NCI-H345 (cell line): ENCODE results near the gene WDSUB1.

Experiments
- DNase-seq: peaks from one replicate; lab custom pipeline; 2025; lab: John Stamatoyannopoulos, UW

The WDSUB1 gene

GRCh38 chr2:159224061-159224813 lies 62.3 kb downstream of the WDSUB1 start:
- no peak for DNase-seq

DNA sequence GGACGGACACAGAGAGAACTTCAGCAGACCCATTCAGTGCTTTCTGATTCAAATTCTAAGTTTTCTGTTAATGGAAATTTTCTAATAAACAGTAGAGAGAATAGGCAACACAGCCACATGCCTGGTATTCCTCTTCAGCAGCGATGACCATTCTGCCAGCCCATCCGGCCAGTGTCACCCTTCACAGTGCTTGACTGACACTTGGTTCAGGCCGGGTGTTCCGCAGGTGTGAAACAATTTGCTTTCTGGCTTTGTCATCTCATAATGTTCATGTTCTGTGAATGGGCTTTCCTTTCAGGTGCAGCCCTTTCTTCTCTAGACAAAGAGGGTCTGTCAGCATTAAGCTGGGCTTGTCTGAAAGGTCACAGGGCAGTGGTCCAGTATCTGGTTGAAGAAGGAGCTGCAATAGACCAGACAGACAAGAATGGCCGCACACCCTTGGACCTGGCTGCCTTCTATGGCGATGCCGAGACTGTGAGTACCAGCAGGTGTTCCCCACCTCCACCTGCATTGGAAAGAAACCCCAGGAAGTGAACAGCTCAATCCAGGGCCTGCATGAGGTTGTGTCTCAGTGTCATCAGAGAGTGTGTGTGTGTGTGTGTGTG lies 67.0 kb downstream of the WDSUB1 start:
- DNase-seq, result no peak

- DNase-seq, result no peak
Observed at GRCh38 chr2:159218389-159218788, 68.1 kb downstream of the WDSUB1 start.

DNA sequence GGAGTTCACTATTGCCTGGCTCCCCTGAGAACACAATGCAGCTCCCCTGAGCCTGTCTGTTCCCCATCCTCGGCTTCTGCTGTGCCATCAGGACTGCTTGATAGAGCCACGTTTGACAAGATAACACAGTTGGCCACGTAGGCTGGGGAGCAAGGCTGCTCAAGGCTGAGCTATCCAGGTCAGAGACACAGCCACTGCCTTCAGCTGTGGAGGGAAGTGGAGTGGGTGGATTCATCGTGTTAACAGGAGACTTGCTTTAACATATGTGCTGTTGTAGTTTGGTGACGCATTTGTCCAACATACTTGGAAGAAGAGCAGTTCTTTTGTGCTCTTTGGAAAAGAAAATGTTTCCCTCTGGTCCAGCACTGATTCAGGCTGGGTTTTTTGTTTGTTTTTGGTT lies 68.8 kb downstream of the WDSUB1 start:
- no peak for DNase-seq

GRCh38 chr2:159215116-159215515 lies 71.4 kb downstream of the WDSUB1 start:
- DNase-seq, result no peak

DNA sequence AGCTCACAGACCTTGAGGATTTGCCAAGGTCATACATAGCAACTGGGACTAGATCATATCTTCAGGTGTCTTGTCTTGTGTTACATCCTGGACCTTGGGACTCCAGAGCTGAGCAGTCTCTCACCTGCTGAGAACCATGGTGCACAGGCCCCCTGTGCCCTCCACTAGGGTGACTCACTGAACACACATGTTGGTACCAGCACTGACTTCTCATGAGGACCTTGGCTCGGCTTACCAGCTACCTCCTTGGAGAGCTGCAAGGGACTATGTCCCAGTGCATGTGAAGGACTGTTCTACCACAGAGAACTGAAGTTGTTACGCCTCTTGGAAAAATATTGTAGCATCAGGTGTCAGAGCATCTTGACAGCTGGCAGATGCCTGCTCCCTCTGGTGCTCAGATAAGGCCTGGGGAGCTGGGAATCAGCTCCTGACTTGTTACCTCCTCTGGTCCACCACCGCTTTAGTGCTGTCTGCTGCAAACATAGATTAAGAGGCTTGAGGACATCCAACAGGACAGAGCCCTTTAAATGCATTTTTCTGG lies 72.1 kb downstream of the WDSUB1 start:
- DNase-seq, result no peak

GRCh38 chr2:159213296-159213695 lies 73.2 kb downstream of the WDSUB1 start:
- no peak for DNase-seq

DNA sequence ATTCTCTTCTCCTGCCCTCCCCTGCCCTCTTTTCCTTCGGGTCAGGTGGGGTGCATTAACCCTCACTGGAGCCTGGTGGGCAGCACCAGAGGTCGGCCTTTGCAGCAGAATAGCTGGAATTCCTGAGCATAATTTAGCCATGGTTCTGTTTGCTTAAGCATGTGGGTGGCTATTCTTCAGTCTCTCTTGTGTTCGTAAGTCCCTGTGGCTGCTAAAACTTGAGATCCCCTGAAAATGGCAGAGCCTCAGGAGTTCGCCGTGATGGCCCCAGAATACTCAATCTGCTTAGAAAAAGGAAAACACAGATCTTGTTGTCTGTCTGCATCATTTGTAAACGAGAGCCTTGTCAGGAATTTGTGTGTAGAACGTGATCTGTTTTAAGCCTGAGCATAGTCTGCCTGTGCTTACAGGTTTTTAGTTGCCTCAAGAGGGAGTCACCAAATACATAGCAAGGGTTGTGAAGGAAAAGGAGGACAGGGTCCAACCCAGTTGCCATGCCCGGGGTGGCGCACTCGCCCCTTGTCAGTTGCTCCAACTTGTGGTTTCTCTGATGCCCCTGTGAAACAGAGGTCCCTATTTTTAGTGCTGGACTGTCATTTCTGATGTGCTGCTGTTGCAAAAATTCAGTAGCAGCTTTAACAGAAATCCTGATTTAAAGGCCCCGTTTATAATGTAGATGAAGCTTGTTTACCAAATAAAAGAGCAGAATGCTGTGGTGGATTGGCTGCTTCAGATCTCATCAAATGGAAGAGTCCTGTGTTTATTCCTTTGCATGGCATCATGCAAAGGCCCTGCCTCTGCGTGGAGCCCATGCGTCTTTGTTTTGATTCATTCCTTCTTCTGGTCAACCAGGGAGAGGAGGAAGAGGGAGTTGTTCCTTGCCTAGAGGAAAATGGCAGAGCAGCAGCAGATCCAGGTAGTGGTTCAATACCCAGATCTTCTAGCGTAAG lies 74.8 kb downstream of the WDSUB1 start:
- DNase-seq, result no peak

DNA sequence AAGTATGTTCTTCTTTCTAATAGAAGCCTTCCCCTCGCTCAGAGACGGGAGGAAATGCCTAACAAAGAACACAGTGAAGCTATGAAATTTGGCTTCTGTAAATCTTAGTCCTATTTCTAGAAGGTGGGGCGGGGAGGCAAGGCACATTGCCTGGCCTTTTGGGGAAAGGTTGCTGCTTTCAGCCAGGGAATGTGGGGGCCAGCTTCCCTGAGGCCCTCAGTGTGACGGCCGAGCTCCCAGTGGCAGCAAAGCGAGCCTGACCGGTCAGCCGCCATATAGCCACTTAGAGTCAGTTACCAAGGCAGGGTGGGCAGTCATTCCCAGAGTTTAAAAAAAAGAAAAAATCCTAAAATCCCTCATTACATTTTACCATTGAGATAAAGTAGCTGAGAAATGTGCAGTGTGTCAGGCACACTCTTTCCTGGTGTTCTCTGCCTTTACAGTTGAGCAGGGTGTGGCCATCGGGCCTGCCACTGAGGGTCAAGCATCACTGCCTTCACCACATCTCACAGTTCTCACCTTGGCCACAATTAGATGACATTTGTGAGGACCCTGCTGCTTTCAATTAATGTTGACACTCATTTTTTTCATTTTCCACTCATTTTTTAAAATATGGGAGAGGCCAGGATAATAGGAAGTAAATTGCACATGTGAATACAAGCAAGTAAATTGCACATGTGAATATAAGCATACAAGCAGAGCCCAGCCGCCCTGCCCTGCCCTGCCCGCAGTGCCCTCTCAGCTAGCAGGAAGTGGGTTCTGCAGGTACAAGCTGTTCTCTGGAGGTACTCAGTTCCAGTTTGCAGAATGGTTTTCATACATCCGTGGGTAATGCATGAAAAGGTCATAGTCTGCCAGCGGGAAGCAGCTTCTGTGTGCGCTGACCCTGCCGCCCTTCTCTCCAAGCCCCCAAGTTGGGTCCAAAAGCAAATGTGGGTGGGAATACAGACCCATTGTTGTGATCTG lies 76.9 kb downstream of the WDSUB1 start:
- DNase-seq, result no peak

DNA sequence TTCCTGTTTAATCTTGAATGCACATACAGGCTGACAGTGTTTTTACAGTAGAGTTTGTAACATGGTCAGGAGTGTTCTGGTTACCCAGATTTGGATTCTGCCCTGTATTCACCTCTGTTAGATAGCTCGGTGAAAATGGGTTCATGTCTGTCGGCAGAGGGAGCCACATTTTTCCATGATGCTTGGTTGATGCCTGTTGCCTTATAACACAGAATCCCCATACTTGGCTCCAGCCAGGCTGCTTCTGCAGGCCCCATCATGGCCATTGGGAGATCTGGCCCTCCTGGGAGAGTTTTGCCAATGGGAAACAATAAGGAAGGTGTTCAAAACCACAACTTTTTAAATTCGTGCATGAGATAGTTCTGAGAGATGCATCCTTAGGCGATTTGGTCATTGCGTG lies 78.1 kb downstream of the WDSUB1 start:
- no peak for DNase-seq

- no peak for DNase-seq
Observed at GRCh38 chr2:159206736-159207380, 79.6 kb downstream of the WDSUB1 start.

- no peak for DNase-seq
Observed at GRCh38 chr2:159204381-159205144, 81.9 kb downstream of the WDSUB1 start.

DNA sequence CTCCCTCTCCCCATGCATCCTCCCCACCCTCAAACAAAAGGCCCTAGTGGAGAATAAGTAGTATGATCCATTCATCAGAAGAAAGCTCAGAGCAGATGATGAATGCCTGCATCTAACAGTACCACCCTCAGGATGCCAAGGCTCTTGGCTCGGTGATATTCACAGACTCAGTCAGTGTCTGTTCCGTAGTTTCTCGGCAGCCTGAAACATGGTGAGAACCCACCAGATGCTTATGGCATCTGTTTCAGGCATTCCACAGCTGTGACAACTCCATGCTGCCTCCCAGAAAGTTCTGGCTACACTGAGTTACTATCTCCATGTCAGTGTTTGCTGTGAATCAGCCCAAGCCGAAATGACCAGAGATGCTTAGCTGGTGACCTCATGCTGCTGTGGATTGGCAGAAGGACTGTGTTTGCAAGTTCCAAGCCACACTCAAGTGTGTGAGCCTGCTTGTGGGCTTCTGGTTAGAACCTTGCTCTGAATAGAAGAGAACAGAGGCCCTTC lies 83.9 kb downstream of the WDSUB1 start:
- DNase-seq, result no peak

GRCh38 chr2:159201360-159202063 lies 85.0 kb downstream of the WDSUB1 start:
- no peak for DNase-seq

DNA sequence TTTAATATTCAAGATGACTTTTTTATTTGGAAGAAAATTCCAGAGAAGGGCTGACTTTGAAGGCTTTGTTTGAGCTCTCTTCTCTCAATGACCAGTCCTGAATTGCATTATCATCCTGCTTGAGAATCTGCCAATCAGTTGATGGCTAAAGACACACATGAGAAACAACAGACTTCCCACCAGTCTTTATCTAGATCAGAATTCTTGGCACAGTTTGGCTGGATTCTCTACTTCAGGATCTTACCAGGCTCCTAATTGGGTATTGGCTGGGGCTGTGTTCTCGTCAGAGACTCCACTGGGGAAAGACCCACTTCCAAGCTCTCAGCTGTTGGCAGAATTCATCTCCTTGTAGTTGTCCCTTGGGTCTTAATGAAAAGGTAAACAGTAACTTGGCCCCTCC lies 86.0 kb downstream of the WDSUB1 start:
- DNase-seq, result no peak

- no peak for DNase-seq
Observed at GRCh38 chr2:159199761-159200465, 86.6 kb downstream of the WDSUB1 start.

DNA sequence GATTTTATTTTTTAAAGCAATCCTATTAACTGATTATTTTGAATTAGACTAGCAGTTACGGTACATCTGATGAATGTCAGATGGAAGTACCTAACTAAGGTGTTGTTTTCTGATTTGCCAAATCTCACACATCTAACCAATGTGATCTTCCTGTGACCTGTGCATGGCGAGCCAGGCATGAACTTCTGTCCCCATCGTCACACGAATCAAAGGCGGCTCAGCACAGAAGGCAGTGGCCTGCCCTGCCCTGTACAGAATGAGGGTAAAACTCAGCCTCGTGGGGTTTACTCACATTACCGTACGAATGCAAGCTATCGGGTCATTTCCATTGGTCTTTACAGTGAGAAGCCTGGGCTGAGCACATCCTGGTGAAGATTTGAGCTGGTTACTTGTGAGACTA lies 87.3 kb downstream of the WDSUB1 start:
- no peak for DNase-seq

DNA sequence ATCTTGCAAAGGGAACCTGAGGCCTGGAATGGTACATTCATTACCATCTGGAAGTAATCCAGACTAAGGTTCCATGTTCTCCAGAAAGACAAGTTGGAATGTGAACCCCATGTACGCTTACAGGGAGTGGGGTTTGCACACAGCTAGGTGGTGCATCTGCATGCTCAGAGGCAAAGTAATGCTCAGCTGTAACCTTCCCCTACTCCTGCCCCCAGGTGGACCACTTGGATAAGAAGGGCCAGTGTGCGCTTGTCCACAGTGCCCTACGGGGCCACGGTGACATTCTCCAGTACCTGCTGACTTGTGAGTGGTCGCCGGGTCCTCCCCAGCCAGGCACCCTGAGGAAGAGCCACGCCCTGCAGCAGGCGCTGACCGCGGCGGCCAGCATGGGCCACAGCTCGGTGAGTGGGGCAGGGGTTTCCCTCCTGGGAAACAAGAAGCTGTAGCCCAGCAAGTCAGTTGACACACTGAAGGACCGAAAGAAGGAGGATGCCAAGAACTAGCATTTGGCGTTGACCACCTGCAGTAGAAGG lies 90.0 kb downstream of the WDSUB1 start:
- no peak for DNase-seq
